HepG2 (cell line): Measurements from ENCODE around the gene TXNDC2. TPM values are rescaled to one million over a fixed set of nuclear protein-coding genes. Genes with fewer than 3 reads are reported as not detected.
A peak's percentile ranks its signal among the peaks of the same experiment; 100 is the strongest.
"Not testable (repeated sequence)": the region's sequence is repeated elsewhere in the genome, so short reads cannot be mapped to it uniquely, and the experiment has no call there.

ENCODE experiments used
- ATAC-seq: fragments of 200-7000 bp; cut with Tn5 transposase; 3 replicates; pipeline ENCODE4 v1.9.1; 2020; ENCODE audit warnings: mild to moderate bottlenecking, moderate library complexity
- BruUV-seq: library from RNA; stranded (reverse); fragments of 400-500 nt; replicated peaks from 2 replicates; lab custom pipeline; 2021; lab: Mats Ljungman, UMichigan
- CTCF ChIA-PET: fragments of 300-600 bp; formaldehyde crosslinking; extraction: SDS; loops from one replicate; lab custom pipeline; 2021; ENCODE audit warnings: low total read pairs, inconsistent platforms, low intra/inter-chr PET ratio; lab: Yijun Ruan, JAX
- POLR2A ChIA-PET: fragments of 350-600 bp; sonication (Branson Sonifier 250); formaldehyde crosslinking; loops from one replicate; lab custom pipeline; 2020; ENCODE audit warnings: antibody characterized with exemption, inconsistent platforms; lab: Yijun Ruan, JAX
- DNase-seq: peaks from one replicate; pipeline ENCODE4 v3.0.0-alpha.2; 2015; ENCODE audit warnings: low spot score
- FAIRE-seq: peaks from 3 replicates; lab custom pipeline; 2011; peaks lifted over from hg19 to GRCh38; lab: Jason Lieb, UNC
- H2AFZ ChIP-seq: one replicate; pipeline ENCODE4 v1.6.1; 2011; ENCODE audit warnings: low read length, inconsistent platforms
- H3K27ac ChIP-seq: fragments of 300-600 bp; 3 replicates; pipeline ENCODE4 v1.8.0; 2011; ENCODE audit warnings: mixed run types, mild to moderate bottlenecking, mixed read lengths, low read length, inconsistent platforms; ENCODE audit not compliant: insufficient read depth; ENCODE audit errors: extremely low read length
- H3K27me3 ChIP-seq, 2 experiments: fragments of 200-600 bp in 1 of 2; 2 replicates in 1 of 2; 3 replicates in 1 of 2; pipeline versions ENCODE4 v1.6.0 to v1.8.0; 2011; ENCODE audit warnings: low read length in 2 of 2, mild to moderate bottlenecking in 2 of 2, moderate library complexity in 2 of 2, inconsistent platforms in 1 of 2; ENCODE audit not compliant: insufficient read depth in 2 of 2, control insufficient read depth in 1 of 2
- H3K36me3 ChIP-seq, 2 experiments: fragments of 200-600 bp in 1 of 2; replicated peaks in 1 of 2; 2 replicates in 1 of 2; 3 replicates in 1 of 2; pipeline versions ENCODE4 v1.5.1 to v1.8.0; 2011; ENCODE audit warnings: low read length in 2 of 2, inconsistent platforms in 1 of 2; ENCODE audit not compliant: insufficient read depth in 2 of 2, control insufficient read depth in 1 of 2
- H3K4me1 ChIP-seq: 2 replicates; pipeline ENCODE4 v1.5.1; 2012; ENCODE audit warnings: low read length, inconsistent platforms; ENCODE audit not compliant: insufficient read depth
- H3K4me2 ChIP-seq: 2 replicates; pipeline ENCODE4 v1.6.0; 2011; ENCODE audit warnings: low read depth, low read length, inconsistent platforms
- H3K4me3 ChIP-seq, 3 experiments: fragments of 200-600 bp in 1 of 3; sonication (generic), shearing (Covaris generic) in 1 of 3; replicated peaks in 1 of 3; 2 replicates each; pipeline ENCODE4 v1.5.1; 2011 to 2016; ENCODE audit warnings: low read length in 3 of 3, inconsistent platforms in 2 of 3, low read depth in 2 of 3, mild to moderate bottlenecking in 2 of 3, control low read depth in 1 of 3, mixed read lengths in 1 of 3; ENCODE audit not compliant: insufficient read depth in 1 of 3
- H3K79me2 ChIP-seq: one replicate; pipeline ENCODE4 v1.6.1; 2011; ENCODE audit warnings: low read length, inconsistent platforms; ENCODE audit not compliant: insufficient read depth
- H3K9ac ChIP-seq: 2 replicates; pipeline ENCODE4 v1.6.0; 2011; ENCODE audit warnings: mild to moderate bottlenecking, low read depth, low read length, inconsistent platforms; ENCODE audit not compliant: insufficient read depth
- H3K9me3 ChIP-seq: 2 replicates; pipeline ENCODE4 v1.5.1; 2012; ENCODE audit warnings: mild to moderate bottlenecking, low read length
- H4K20me1 ChIP-seq: 2 replicates; pipeline ENCODE4 v1.6.0; 2011; ENCODE audit warnings: inconsistent platforms, mild to moderate bottlenecking, low read length, moderate library complexity; ENCODE audit not compliant: insufficient read depth
- MAFF ChIP-seq: IDR thresholded peaks from 2 replicates; pipeline ENCODE4 v1.6.1; 2011; ENCODE audit warnings: low read depth, low read length, improper control_type of control experiment
- MAFK ChIP-seq, 2 experiments: IDR thresholded peaks in 1 of 2; conservative IDR thresholded peaks in 1 of 2; 2 replicates each; pipeline ENCODE4 v1.6.1; 2011; ENCODE audit warnings: improper control_type of control experiment in 2 of 2, low read length in 2 of 2
- NFYB ChIP-seq: sonication (generic); formaldehyde crosslinking; IDR thresholded peaks from 2 replicates; pipeline ENCODE4 v1.4.0; 2020; ENCODE audit warnings: missing genetic modification reagents
- NFYC ChIP-seq: IDR thresholded peaks from 2 replicates; pipeline ENCODE4 v1.6.1; 2016; ENCODE audit warnings: missing genetic modification reagents, missing compliant biosample characterization
- ZNF775 ChIP-seq: sonication (generic); formaldehyde crosslinking; IDR thresholded peaks from 2 replicates; pipeline ENCODE4 v1.4.0; 2020; ENCODE audit warnings: missing genetic modification reagents, mild to moderate bottlenecking, moderate library complexity, borderline replicate concordance
- WGBS: methylation state at CpG from one replicate; pipeline ENCODE4 v1.1.6; 2017; ENCODE audit warnings: low lambda C conversion rate; 5-methylcytosine and 5-hydroxymethylcytosine counted together
- in situ Hi-C: cut with HindIII; loops from 2 replicates; pipeline ENCODE4 v1.10.0; 2017; ENCODE audit warnings: low pct_unique_long_range_greater_than_20kb; ENCODE audit not compliant: extremely low pct_ligation_motif_present
- intact Hi-C: fragments of 100-400 bp; cut with micrococcal nuclease; formaldehyde crosslinking; loops from one replicate; pipeline ENCODE4 v1.10.0; 2022; ENCODE audit not compliant: unreplicated experiment
- polyA plus RNA-seq, 8 experiments: library from polyadenylated mRNA; depleted of rRNA in 3 of 8; stranded (reverse) in 7 of 8; unstranded in 1 of 8; fragments of >200 nt; fragmentation: Illumina TruSeq in 4 of 8; extraction: Trizol in 4 of 8; gene quantifications; 2 replicates each; pipeline versions ENCODE4 v1.2.1 to v1.2.3, GENCODE V29; 2011 to 2016; ENCODE audit warnings: low read depth in 4 of 8, missing spikeins in 1 of 8, mixed read lengths in 1 of 8; ENCODE audit not compliant: insufficient read depth in 1 of 8
- total RNA-seq, 5 experiments: library from RNA; depleted of rRNA; stranded (reverse); fragments of >200 nt; fragmentation: Illumina TruSeq; extraction: Trizol; gene quantifications; 2 replicates each; pipeline ENCODE4 v1.2.3, GENCODE V29; 2016; ENCODE audit warnings: low read depth in 1 of 5
- TF ChIP-seq, protein P1 (sequence below): sonication (generic); formaldehyde crosslinking; IDR thresholded peaks from 2 replicates; pipeline ENCODE4 v1.8.0; 2022; ENCODE audit warnings: missing genetic modification reagents, mild to moderate bottlenecking, inconsistent platforms, borderline replicate concordance

The TXNDC2 gene
- total and polyA plus RNA-seq, 2 of the 13 experiments (the other 11 are each of a cell fraction or from before 2014, with no cell fraction given) = not detected

DNA sequence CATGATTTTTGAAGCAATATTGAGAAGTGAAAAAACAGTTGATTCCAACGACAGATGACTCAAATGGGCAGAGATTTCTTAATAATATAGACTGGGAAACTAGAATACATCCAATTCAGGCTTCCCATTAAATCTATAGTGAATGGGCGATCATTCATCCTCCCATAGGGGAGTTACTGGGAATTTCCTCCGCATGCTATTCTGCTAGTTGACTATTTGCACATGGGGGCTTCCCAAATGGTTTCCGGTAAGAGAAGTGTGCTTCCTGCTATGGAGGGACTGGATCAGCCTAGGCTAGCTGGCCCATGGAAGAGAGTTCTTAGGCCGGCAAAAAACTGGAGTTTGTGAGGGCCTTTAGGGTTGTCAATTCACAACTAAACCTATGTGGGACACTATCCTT, 25.5 kb downstream of the TXNDC2 start (continued):
- no peak for TF ChIP-seq ZNF775 (CRISPR knock-in tag)
- TF ChIP-seq, protein P1, sequence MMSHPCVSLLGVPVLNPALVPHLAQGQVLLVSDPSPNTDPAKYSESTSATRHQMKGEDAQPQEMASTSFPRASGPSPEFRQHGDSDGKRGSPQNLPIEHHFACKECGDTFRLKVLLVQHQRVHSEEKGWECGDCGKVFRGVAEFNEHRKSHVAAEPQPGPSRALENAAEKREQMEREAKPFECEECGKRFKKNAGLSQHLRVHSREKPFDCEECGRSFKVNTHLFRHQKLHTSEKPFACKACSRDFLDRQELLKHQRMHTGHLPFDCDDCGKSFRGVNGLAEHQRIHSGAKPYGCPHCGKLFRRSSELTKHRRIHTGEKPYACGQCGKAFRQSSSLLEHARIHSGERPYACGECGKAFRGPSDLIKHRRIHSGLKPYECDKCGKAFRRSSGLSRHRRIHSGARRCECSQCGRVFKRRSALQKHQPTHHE (CRISPR knock-in tag) = no peak

DNA sequence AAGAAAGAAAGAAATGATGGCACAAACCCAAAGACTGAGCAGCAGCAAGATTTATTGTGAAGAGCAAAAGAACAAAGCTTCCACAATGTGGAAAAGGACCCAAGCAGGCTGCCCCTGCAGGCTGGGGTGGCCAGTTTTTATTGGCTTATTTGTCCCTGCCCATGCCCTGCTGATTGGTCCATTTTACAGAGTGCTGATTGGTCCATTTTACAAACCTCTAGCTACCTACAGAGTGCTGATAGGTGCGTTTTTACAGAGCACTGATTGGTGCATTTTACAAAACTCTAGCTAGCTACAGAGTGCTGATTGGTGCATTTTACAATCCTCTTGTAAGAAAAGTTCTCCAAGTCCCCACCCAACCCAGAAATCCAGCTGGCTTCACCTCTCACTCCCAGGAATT, 26.5 kb downstream of the TXNDC2 start:
- in situ Hi-C loops, BruUV-seq, H3K9me3 ChIP-seq, H3K9ac ChIP-seq, H3K27ac ChIP-seq, H3K36me3 ChIP-seq, H3K4me3 ChIP-seq, CTCF ChIA-PET: not testable (repeated sequence)
- Histone ChIP-seq H4K20me1 (peaks cover 26% of the 10 kb centered on the region), H3K79me2 (peaks cover 31% of the 10 kb centered on the region), H3K4me1 (peaks cover 23% of the 10 kb centered on the region)
- intact Hi-C loops = loop anchor here (2.0 to 5.0 kb wide), 2 partner anchors 39 to 300 kb away; partner anchors contain the start of gene PPP4R1
- TF ChIP-seq MAFF (peak; percentile 44; the same call in 1 of the 2 replicates), NFYB (CRISPR knock-in tag) (peak; percentile 64), NFYC (CRISPR knock-in tag) (peak; percentile 60), MAFK (conservative IDR thresholded peaks at IDR 0.05 in 1 of 2, IDR thresholded peaks at IDR 0.05 in 1 of 2; ENCODE audit: low read length in 2 of 2) (peak; percentile 28 to 67; a peak in 3 of 4 replicates)
- TF ChIP-seq, all 625 proteins: peak for 4; not testable (repeated sequence) for 621
- 100% methylated on average over 1 of the region's 1 CpG for WGBS
- DNase-seq, FAIRE-seq, POLR2A ChIA-PET, H3K27me3 ChIP-seq, H3K4me2 ChIP-seq, ATAC-seq: not testable (repeated sequence)
- H2AFZ ChIP-seq = peak overlapping the region; percentile 6
